HG03558 (cell line): ENCODE measurements around the gene CD8B.

Experiments used
- ATAC-seq: cut with Tn5 transposase; IDR thresholded peaks from one replicate; pipeline ENCODE4 v1.9.1; 2021; ENCODE audit warnings: moderate number of reproducible peaks; ENCODE audit not compliant: unreplicated experiment; ENCODE audit errors: extremely low read depth

CD8B gene

GRCh38 chr2:86775338-86775737 lies 86.3 kb downstream of the CD8B start:
- ATAC-seq, result no peak

GRCh38 chr2:86774862-86775261 lies 86.8 kb downstream of the CD8B start:
- ATAC-seq, result no peak

DNA sequence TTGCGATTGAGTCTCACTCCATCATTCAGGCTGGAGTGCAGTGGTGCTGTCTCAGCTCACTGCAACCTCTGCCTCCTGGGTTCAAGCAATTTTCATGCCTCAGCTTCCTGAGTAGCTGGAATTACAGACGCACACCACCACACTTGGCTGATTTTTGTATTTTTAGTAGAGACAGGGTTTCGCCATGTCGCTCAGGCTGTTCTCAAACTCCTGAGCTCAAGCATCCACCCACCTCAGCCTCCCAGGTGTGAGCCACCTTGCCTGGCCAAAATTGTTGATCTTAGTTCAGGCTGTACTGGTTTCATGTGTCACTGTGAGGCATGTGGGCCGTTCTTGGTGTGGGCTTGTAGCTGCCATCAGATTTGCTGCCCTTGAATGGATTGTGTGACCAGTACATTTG lies 89.1 kb downstream of the CD8B start:
- ATAC-seq, result no peak

DNA sequence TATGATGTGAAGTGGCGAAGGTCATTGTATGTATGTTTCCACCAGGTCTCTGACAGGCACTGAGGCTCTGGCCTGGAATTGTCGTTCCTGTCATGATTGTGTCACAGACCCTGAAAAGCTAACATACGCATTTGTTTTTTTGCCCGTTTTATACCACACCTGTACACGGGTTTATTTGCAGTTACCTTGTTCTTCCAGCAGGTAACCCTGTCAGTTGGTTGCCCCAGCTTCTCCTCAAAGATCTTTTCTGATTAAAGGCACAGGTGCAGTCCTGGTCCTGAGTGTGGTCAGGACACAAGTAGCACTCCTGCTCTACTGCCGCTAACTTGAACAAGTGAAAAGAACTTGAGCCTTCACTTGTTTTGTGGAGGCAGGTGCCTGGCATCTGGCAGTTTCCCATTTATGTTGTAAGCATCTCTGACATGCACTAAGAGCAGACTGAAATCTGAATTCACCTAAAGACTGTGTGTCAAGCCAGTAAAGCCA lies 90.8 kb downstream of the CD8B start:
- no peak for ATAC-seq

DNA sequence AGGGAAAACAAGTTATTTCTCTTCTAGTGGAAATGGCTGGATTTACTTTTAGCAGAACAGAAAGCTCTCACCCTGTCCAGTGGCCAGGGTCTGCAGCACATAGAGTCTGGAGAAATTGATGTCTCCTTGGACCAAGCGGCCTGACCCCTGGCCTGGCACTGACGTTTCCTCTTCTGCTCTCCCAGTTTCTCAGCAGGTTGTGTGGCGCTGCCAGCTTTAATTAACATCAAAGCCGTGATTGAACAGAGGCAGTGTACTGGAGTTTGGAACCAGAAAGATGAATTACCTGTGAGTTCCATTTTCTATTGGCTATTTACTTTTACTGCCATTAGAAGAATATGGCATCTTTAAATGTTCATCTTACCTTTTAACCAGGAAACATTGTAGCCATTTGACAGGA lies 91.8 kb downstream of the CD8B start:
- no peak for ATAC-seq

DNA sequence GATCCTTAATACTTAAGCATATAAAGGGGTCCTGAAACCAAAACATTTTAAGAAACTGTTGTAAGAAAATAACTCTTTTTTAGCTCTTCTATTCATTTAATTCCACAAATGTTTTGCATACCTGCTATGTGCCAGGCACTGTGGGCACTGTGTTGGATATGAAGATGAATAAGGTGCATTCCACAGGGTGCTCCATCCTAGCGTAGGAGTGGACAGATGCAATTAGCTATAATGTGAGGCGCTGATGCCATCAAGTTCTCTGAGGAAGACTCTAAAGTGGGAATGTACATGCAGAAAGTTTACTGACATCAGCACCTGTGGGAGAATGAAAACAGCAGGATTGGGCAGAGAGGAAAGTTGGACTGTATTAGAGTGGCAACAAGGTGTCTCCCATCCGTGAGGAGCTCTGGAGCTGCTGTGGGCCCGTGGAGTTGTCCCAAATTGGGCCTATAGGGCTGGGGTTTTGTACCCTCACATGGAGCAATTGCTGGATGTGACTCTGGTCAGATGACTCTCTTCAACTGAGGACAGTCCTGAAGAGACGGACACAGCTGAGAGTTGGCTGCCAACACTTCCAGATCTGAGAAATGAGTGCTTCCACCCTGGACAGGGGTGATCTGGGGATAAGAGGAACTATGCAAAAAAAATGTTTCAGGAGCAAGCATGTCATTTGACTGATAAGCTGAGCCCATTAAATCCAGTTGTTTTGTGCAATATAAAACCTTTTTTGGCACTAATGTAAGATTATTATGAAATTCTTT lies 93.3 kb downstream of the CD8B start:
- ATAC-seq, result no peak
